SJSA1 (cell line): ENCODE results near the gene ZNF385B. TPM values are rescaled to one million over a fixed set of nuclear protein-coding genes. Genes with fewer than 3 reads are reported as not detected.

ENCODE experiments used
- DNase-seq, 2 experiments: peaks; one replicate each; pipeline ENCODE4 v3.0.0-alpha.2; 2015 to 2020; ENCODE audit warnings: low spot score in 2 of 2, low read depth in 1 of 2
- H3K27ac ChIP-seq: fragments of 250-450 bp; sonication (Bioruptor Pico); 2 replicates; pipeline ENCODE4 v1.5.1; 2020; ENCODE audit warnings: mild to moderate bottlenecking, moderate library complexity
- H3K27me3 ChIP-seq: fragments of 250-450 bp; sonication (Bioruptor Pico); replicated peaks from 2 replicates; pipeline ENCODE4 v1.5.1; 2020; ENCODE audit warnings: mild to moderate bottlenecking, moderate library complexity
- H3K36me3 ChIP-seq: fragments of 250-450 bp; sonication (Bioruptor Pico); 2 replicates; pipeline ENCODE4 v1.5.1; 2020; ENCODE audit warnings: mild to moderate bottlenecking
- H3K4me1 ChIP-seq: fragments of 250-450 bp; sonication (Bioruptor Pico); replicated peaks from 2 replicates; pipeline ENCODE4 v1.6.1; 2021; ENCODE audit warnings: mild to moderate bottlenecking
- H3K4me3 ChIP-seq: fragments of 250-450 bp; sonication (Bioruptor Pico); 2 replicates; pipeline ENCODE4 v1.5.1; 2020; ENCODE audit warnings: mild to moderate bottlenecking
- H3K9me3 ChIP-seq: fragments of 250-450 bp; sonication (Bioruptor Pico); replicated peaks from 2 replicates; pipeline ENCODE4 v1.5.1; 2020; ENCODE audit warnings: mild to moderate bottlenecking
- total RNA-seq: library from RNA; depleted of rRNA; stranded (reverse); fragments of >200 nt; shearing (Covaris generic); gene quantifications from 2 replicates; pipeline ENCODE4 v1.2.3, GENCODE V29; 2014

Gene ZNF385B
- total RNA-seq, 1 experiment from 2014 or later, result not detected

DNA sequence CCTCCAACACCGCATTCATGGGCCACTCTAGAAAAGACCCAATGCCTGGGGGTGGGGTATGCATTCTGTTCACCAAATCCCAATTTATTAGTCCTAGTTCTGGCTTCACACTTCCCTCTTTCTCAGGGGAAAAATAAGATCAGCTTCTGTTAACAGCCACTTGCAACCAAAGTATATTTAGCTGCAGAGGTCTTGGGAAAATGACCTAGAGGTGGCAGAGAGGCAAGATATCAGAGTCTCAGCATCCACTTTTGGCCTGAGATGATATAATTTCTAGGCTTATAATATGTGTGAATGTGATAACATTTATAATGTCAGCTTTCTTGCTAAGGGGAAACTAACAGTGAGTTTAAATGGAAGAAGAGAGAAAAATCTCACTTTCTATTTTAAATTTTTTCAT, 89.1 kb downstream of the ZNF385B start:
- Histone ChIP-seq H3K4me1 (no peaks in the 10 kb centered on the region), H3K9me3 (no peaks in the 10 kb centered on the region), H3K36me3 (no peaks in the 10 kb centered on the region), H3K27me3 (no peaks in the 10 kb centered on the region), H3K4me3 (no peak overlapping the region), H3K27ac (no peak overlapping the region)
- no peak for DNase-seq

GRCh38 chr2:179771791-179772190, 89.6 kb downstream of the ZNF385B start:
- no peak for DNase-seq

GRCh38 chr2:179770029-179770428, 91.4 kb downstream of the ZNF385B start:
- Histone ChIP-seq H3K9me3 (no peaks in the 10 kb centered on the region), H3K36me3 (no peaks in the 10 kb centered on the region), H3K27ac (no peak overlapping the region), H3K27me3 (no peaks in the 10 kb centered on the region), H3K4me3 (no peak overlapping the region), H3K4me1 (no peaks in the 10 kb centered on the region)
- DNase-seq, result no peak

More at GRCh38 chr2:179771791-179772190, 89.6 kb downstream of the ZNF385B start:
- no peaks in the 10 kb centered on the region for H3K36me3 ChIP-seq
- H3K9me3 ChIP-seq, result no peaks in the 10 kb centered on the region
- no peak overlapping the region for H3K4me3 ChIP-seq
- no peaks in the 10 kb centered on the region for H3K4me1 ChIP-seq
- no peaks in the 10 kb centered on the region for H3K27me3 ChIP-seq
- no peak overlapping the region for H3K27ac ChIP-seq

DNA sequence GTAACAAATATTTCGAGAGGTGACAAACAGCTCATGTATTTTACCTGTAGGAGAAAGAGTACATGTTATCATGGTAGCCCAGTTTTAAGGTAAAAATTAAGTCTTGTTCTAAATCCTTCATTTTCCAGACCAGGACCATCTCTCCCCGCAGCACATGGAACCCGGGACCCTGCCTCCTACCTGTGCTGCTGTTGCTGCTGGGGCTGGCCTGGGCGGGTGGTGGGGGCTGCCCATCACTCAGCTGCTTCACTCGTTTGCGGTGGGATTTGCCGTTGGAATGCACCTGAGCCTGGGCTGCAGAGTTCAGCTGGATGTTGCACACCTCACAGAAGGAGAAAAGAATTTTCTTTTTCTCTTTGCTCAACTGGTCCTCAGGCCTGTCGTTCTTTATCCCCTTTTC, 92.1 kb downstream of the ZNF385B start:
- no peak overlapping the region for H3K4me3 ChIP-seq
- H3K4me1 ChIP-seq, result no peaks in the 10 kb centered on the region
- H3K27ac ChIP-seq, result no peak overlapping the region
- H3K36me3 ChIP-seq, result no peaks in the 10 kb centered on the region
- H3K9me3 ChIP-seq, result no peaks in the 10 kb centered on the region
- no peak for DNase-seq
- no peaks in the 10 kb centered on the region for H3K27me3 ChIP-seq

DNA sequence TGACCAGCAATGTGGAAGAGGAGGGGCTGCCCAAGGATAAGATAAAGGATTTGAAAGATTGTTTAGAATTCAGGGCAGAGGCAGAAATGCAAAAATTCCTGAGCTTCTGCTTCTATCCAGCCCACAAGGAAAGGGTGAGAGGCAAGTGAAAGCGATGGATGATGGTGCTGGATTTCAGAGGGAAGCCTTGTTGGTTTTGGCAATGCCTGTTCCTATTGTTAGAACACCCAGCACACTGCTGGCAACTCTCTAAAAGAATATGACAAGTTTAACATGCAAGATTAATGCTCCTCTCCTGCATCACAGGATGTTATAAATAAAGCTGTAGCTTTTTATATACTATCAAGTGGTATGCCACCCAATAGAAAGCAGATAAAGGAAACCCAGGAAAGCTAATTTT, 92.6 kb downstream of the ZNF385B start:
- DNase-seq, result no peak
- Histone ChIP-seq H3K27ac (no peak overlapping the region), H3K27me3 (no peaks in the 10 kb centered on the region), H3K9me3 (no peaks in the 10 kb centered on the region), H3K4me1 (no peaks in the 10 kb centered on the region), H3K4me3 (no peak overlapping the region), H3K36me3 (no peaks in the 10 kb centered on the region)

- no peak for DNase-seq
- no peaks in the 10 kb centered on the region for H3K9me3 ChIP-seq
- no peak overlapping the region for H3K27ac ChIP-seq
- no peaks in the 10 kb centered on the region for H3K36me3 ChIP-seq
- no peak overlapping the region for H3K4me3 ChIP-seq
- H3K4me1 ChIP-seq, result no peaks in the 10 kb centered on the region
- H3K27me3 ChIP-seq, result no peaks in the 10 kb centered on the region
Observed at GRCh38 chr2:179765666-179766065, 95.7 kb downstream of the ZNF385B start.

- no peak overlapping the region for H3K27ac ChIP-seq
- no peaks in the 10 kb centered on the region for H3K9me3 ChIP-seq
- no peak overlapping the region for H3K4me3 ChIP-seq
- H3K27me3 ChIP-seq, result no peaks in the 10 kb centered on the region
- DNase-seq, result no peak
- H3K36me3 ChIP-seq, result no peaks in the 10 kb centered on the region
- no peaks in the 10 kb centered on the region for H3K4me1 ChIP-seq
Observed at GRCh38 chr2:179764710-179765109, 96.7 kb downstream of the ZNF385B start.

DNA sequence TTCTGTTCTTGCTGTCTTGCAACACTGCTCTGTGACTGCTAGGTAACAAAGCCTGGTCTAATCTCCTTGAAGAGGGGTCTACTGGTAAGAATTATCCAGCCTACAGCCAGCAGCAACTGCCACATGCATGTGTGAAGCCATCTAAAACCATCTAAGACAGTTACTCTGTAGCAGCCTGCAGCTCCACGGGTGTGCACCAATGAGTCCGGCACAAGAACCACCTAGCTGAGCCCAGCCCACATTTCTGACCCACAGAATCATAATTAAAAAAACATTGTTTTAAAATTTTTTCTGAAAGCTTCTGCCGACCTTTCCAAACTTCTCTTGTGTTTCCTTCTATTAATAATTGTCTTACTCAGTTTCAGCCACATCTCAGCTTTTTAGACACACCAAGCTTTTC, 102.8 kb downstream of the ZNF385B start:
- Histone ChIP-seq H3K27me3 (no peaks in the 10 kb centered on the region), H3K9me3 (no peaks in the 10 kb centered on the region), H3K4me1 (no peaks in the 10 kb centered on the region), H3K4me3 (no peak overlapping the region), H3K27ac (no peak overlapping the region), H3K36me3 (no peaks in the 10 kb centered on the region)
- no peak for DNase-seq

DNA sequence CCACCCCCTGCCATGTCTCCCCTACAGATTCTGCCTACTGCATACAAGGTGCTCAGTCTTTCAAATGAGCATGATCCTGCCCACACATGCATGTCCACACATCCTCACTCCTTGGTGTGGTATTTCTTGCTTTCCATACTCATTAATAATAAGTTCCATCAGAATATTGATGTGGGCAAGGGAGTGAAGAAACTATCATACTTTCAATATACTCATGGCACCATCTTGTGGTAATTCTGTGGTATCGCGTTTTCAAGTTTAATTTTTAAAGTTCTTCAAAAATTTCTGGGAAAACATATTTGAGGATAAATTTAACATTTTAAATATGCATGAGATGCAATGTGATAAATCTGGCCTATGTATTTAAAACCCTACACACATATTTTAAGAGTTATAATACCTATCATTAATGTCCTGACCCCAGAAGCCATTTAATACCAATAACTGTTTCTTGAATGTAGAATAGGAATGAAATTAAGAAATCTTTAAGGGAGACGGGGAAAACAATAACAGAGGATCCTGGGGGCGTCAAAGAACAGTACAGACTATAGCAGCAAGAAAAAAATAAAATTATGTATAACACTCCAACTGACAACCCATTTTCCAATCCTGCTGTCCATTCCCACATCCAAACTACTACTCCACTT, 110.1 kb downstream of the ZNF385B start:
- Histone ChIP-seq H3K9me3 (no peaks in the 10 kb centered on the region), H3K4me1 (no peaks in the 10 kb centered on the region), H3K27me3 (no peaks in the 10 kb centered on the region), H3K4me3 (no peak overlapping the region), H3K36me3 (no peaks in the 10 kb centered on the region), H3K27ac (no peak overlapping the region)
- peak in 1 of 2 experiments; percentile 13 for DNase-seq

DNA sequence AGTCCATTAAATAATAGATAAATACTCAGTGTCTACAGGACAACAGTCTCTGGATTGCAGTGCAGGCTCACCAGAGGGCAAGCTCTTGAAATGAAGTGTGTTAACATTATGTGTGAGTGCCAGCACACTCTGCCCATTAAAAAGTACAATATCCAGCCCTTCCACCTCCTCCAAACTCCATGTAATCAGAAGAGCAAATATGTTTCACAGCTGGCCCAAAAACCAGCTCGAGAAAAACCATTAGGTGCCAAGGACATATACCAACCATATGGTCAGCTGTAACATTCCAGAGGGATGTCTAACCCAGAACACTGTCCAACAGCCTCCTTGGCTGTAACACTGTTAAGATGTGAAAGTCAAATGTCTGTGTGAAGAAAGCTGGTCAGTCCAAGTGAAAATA, 112.2 kb downstream of the ZNF385B start:
- H3K9me3 ChIP-seq, result no peaks in the 10 kb centered on the region
- H3K27ac ChIP-seq, result no peak overlapping the region
- no peak for DNase-seq
- H3K4me1 ChIP-seq, result no peaks in the 10 kb centered on the region
- H3K4me3 ChIP-seq, result no peak overlapping the region
- H3K27me3 ChIP-seq, result no peaks in the 10 kb centered on the region
- H3K36me3 ChIP-seq, result no peaks in the 10 kb centered on the region

DNA sequence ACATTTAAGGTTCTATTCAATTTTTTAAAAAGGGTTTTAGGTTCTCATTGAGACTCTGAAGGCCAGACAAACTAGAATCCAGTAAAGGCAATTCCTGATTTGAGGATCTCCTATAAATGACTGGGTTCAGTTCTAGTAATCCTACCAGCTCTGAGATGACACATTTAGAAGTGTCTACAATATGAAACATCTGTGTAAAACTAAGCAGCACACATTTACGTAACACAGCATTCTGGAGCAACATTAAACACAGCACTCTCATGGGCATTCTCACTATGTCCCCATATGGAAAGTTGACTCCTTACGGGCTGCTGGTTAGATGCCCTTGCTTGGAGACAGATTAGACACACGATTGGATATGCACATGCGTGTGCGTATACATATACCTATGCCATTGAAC, 114.4 kb downstream of the ZNF385B start:
- no peaks in the 10 kb centered on the region for H3K9me3 ChIP-seq
- no peaks in the 10 kb centered on the region for H3K4me1 ChIP-seq
- DNase-seq, result no peak
- H3K27ac ChIP-seq, result no peak overlapping the region
- no peaks in the 10 kb centered on the region for H3K36me3 ChIP-seq
- H3K27me3 ChIP-seq, result no peaks in the 10 kb centered on the region
- H3K4me3 ChIP-seq, result no peak overlapping the region

DNA sequence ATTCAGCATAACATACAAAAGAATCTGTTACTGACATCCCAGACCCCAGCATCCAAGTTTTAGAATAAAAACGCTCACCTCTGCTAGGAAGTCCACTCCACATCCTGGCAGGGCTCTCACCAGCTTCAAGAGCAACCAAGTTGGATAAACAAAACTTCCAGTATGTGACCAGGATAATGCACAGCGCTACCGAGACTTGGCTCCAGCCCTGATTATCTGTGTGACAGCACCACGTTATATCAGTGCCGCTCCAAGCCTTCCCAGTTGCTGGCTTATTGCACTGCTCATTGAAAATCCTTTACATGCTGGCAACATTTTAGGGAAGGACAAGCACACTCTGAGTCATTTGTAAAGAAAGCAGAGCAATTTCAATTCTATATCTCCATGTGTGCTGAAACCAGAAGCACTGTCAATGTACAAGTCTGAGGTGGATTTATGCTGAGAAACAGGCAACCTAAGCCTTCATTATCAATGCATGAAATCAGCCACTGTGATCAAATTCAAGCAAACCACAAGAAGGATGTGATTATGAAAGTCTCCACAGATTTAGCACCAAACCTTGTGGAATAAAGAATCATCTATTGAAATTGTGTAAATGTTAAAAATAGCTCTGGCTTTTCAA, 115.7 kb downstream of the ZNF385B start:
- Histone ChIP-seq H3K27me3 (no peaks in the 10 kb centered on the region), H3K36me3 (no peaks in the 10 kb centered on the region), H3K27ac (no peak overlapping the region), H3K4me1 (no peaks in the 10 kb centered on the region), H3K9me3 (no peaks in the 10 kb centered on the region), H3K4me3 (no peak overlapping the region)
- no peak for DNase-seq

DNA sequence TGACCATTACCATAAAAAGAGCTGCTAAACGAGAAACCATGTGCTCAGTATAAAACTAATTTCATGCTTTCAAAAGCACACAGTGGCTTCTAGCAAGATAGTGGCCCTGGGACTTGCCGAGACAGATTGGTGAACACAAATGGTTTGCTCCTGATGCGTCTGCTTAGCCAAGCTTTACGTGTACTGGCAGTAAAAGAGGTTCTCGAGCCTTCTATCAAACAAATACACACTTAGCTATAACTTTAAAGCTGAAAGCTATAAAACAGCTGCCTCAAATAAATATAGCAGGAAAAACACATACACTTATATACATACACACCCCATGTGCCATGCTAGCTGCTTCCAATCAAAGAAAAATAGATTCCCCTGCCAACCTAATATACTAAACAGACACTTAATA, 117.0 kb downstream of the ZNF385B start:
- DNase-seq, result no peak
- Histone ChIP-seq H3K4me3 (no peak overlapping the region), H3K4me1 (no peaks in the 10 kb centered on the region), H3K27me3 (no peaks in the 10 kb centered on the region), H3K27ac (no peak overlapping the region), H3K36me3 (no peaks in the 10 kb centered on the region), H3K9me3 (no peaks in the 10 kb centered on the region)

- no peak for DNase-seq
- no peaks in the 10 kb centered on the region for H3K27me3 ChIP-seq
- H3K36me3 ChIP-seq, result no peaks in the 10 kb centered on the region
- no peaks in the 10 kb centered on the region for H3K4me1 ChIP-seq
- no peak overlapping the region for H3K4me3 ChIP-seq
- H3K9me3 ChIP-seq, result no peaks in the 10 kb centered on the region
- H3K27ac ChIP-seq, result no peak overlapping the region
Observed at GRCh38 chr2:179741317-179741716, 120.1 kb downstream of the ZNF385B start.

DNA sequence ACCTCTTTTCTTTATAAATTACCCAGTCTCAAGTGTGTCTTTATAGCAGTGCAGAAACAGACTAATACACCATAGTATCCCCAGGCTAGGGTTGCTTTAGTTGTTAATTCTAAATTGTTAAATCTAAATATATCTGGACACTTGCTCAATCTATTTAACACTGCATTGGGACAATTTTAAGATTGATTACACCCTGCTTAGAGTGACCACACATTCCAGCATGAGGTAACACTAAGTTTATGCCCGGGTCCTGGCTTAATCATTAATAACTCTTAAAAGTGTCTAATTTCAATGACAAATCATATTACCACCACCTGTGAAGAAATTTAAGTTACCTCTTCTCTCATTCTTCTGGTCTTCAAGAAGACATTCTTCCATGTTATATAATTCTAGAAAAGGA, 131.4 kb downstream of the ZNF385B start:
- H3K27me3 ChIP-seq, result no peaks in the 10 kb centered on the region
- H3K27ac ChIP-seq, result no peak overlapping the region
- H3K9me3 ChIP-seq, result no peaks in the 10 kb centered on the region
- no peaks in the 10 kb centered on the region for H3K4me1 ChIP-seq
- no peak for DNase-seq
- H3K4me3 ChIP-seq, result no peak overlapping the region
- H3K36me3 ChIP-seq, result no peaks in the 10 kb centered on the region
